Measurements from ENCODE around the gene GHRH.

GRCh38 chr20:37295595-37295994 is 34.0 kb upstream of the GHRH start:
- TF ChIP-seq POLR2A (IDR thresholded peaks at IDR 0.05), result no peak
- no peak for TF ChIP-seq CTCF (IDR thresholded peaks at IDR 0.05)
- no peak for TF ChIP-seq POLR2AphosphoS5 (IDR thresholded peaks at IDR 0.05; ENCODE audit: insufficient read depth in 1 of 2, low read depth in 1 of 2)

All from vagina (tissue), 2 donors.